ENCODE data around the gene NFATC1. TPM values are rescaled to one million over a fixed set of nuclear protein-coding genes. Genes with fewer than 3 reads are reported as not detected.

The NFATC1 gene
- total RNA-seq, 1 donor from 2014 or later, result 52.6 TPM

DNA sequence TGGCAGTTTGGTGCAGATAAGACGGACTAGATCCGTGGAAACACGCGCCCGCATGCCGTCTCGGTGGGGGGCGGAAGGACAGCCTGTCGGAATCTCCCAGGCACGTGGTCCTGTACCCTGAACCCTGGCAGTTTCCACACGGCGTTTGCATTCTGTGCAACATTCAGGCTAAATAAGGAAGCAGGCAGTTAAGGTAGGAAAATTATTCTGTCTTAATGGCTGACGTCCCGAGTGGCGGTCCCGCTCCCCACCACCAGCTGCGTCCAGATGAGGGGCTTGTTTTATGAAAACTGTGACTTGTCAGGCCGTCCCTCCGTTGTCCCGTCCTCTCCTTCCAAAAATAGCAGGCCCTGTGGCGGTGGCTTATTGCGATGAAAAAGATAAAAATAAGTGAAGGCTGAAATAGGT is 120.2 kb downstream of the NFATC1 start:
- H3K4me1 Mint-ChIP-seq, result peaks cover 42% of the 10 kb centered on the region
- no peak for TF ChIP-seq CTCF (IDR thresholded peaks at IDR 0.05)
- no peak for DNase-seq
- no peaks in the 10 kb centered on the region for H3K9me3 Mint-ChIP-seq
- no peak overlapping the region for H3K27ac Mint-ChIP-seq
- H3K4me3 Mint-ChIP-seq, result peak overlapping the region; percentile 28
- CTCF ChIA-PET, result no interaction called here
- no peaks in the 10 kb centered on the region for H3K27me3 Mint-ChIP-seq
- peaks cover 28% of the 10 kb centered on the region for H3K36me3 Mint-ChIP-seq (ENCODE audit: low read depth)
- no peak for ATAC-seq (ENCODE audit: low read depth)
- intact Hi-C loops (cut with micrococcal nuclease), result no loop called here
- POLR2A ChIA-PET, result interaction anchor here (0.7 to 1.7 kb wide), 3 partner anchors 8 to 470 kb away, joined by 5 to 6 read pairs (median 6); no protein-coding TSS in a partner anchor

DNA sequence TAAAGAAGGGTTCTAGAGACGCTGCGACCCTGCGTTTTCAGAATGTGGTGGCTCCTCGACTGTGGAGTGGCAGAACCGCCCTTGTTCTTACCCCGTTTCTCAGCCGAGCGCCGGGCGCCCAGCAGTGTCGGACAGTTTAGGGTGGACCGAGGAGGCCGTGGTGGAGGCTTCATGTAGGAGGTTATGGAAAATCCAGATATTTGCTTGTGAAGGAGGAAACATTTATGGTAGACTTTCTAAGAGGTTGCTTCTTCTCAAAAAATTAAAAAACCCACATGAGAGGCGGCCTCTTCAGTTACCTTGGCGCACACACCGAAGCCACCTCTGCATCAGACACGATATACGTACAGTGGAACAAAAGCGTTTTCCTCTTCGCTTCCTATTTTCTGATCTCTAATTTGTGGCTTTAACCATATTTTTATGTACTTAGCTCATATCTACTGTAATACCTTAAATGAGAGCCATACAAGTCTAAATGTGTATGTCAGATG is 120.8 kb downstream of the NFATC1 start:
- CTCF ChIA-PET, result interaction anchor here (1.2 kb wide), 1 partner anchor 120 kb away, joined by 4 read pairs; no protein-coding TSS in a partner anchor
- DNase-seq, result no peak
- intact Hi-C loops (cut with micrococcal nuclease), result no loop called here
- POLR2A ChIA-PET, result interaction anchor here (1.3 to 1.7 kb wide), 2 partner anchors 8 to 20 kb away, joined by 5 to 6 read pairs; no protein-coding TSS in a partner anchor
- Mint-ChIP-seq H3K27ac (peak overlapping the region; percentile 78), H3K9me3 (no peaks in the 10 kb centered on the region), H3K36me3 (ENCODE audit: low read depth) (peaks cover 28% of the 10 kb centered on the region), H3K27me3 (no peaks in the 10 kb centered on the region), H3K4me3 (peak overlapping the region; percentile 19), H3K4me1 (peaks cover 48% of the 10 kb centered on the region)
- TF ChIP-seq CTCF (IDR thresholded peaks at IDR 0.05), result no peak
- no peak for ATAC-seq (ENCODE audit: low read depth)

DNA sequence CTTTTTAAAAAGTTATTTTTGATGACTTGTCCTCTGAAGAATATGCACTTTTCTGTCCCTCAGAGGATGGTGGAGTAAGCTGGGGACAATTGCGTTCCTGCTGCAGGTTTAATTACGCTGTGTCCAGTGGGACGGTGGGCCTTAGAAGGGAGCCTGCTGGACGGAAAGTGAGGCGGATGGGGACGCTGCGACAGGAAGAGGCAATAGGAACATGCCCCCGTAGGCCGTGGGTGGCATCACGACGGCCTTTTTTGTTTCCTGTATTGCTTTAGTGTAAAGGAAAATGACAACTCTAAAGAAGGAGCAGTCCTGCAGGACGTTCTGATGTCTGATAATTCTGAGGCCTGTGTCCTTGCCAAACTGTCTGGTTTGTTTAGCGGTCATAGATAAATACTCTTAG is 121.6 kb downstream of the NFATC1 start:
- POLR2A ChIA-PET, result interaction anchor here (1.3 to 1.7 kb wide), 4 partner anchors 9 to 68 kb away, joined by 3 to 6 read pairs (median 4); no protein-coding TSS in a partner anchor
- TF ChIP-seq CTCF (IDR thresholded peaks at IDR 0.05), result no peak
- peak overlapping the region; percentile 78 for H3K27ac Mint-ChIP-seq
- DNase-seq (peak; percentile 15), ATAC-seq (ENCODE audit: low read depth) (peak; percentile 39)
- intact Hi-C loops (cut with micrococcal nuclease), result loop anchor here (1.0 kb wide), 1 partner anchor 11 kb away; no protein-coding TSS in a partner anchor
- peak overlapping the region; percentile 52 for H3K4me3 Mint-ChIP-seq
- H3K36me3 Mint-ChIP-seq (ENCODE audit: low read depth), result peaks cover 26% of the 10 kb centered on the region
- peaks cover 56% of the 10 kb centered on the region for H3K4me1 Mint-ChIP-seq
- no peaks in the 10 kb centered on the region for H3K27me3 Mint-ChIP-seq
- no peaks in the 10 kb centered on the region for H3K9me3 Mint-ChIP-seq
- CTCF ChIA-PET, result interaction anchor here (1.2 kb wide), 1 partner anchor 121 kb away, joined by 4 read pairs; no protein-coding TSS in a partner anchor

GRCh38 chr18:79518028-79518682 is 122.4 kb downstream of the NFATC1 start:
- Mint-ChIP-seq H3K27me3 (no peaks in the 10 kb centered on the region), H3K4me3 (no peak overlapping the region), H3K9me3 (no peaks in the 10 kb centered on the region), H3K4me1 (peaks cover 64% of the 10 kb centered on the region), H3K36me3 (ENCODE audit: low read depth) (peaks cover 20% of the 10 kb centered on the region), H3K27ac (no peak overlapping the region)
- POLR2A ChIA-PET, result interaction anchor here (1.3 kb wide), 2 partner anchors 12 to 69 kb away, joined by 3 to 4 read pairs; no protein-coding TSS in a partner anchor
- intact Hi-C loops (cut with micrococcal nuclease), result no loop called here
- DNase-seq, result peak; percentile 14
- no peak for ATAC-seq (ENCODE audit: low read depth)
- no peak for TF ChIP-seq CTCF (IDR thresholded peaks at IDR 0.05)
- CTCF ChIA-PET, result no interaction called here

DNA sequence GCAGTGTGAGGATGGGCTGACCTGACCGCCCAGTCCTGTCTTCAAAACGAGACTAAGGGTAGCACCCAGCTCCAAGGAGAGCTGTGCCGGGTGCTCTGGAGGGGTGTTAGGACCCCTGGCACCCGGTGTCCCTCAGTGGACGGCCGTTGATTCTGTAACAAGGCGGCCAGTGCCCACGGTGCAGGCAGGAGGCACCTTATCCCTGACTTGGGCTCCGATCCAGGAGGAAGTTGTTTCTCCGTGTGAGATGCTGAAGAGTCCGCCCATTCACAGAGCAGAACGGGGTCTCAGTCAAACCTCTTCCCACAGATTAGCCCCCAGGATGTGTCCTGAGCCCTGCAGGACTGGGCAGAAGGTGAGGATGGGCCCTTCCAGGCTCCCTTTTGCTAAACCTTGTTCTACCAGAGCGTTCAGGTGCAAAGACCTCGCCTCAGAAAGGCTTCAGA is 123.0 kb downstream of the NFATC1 start:
- Mint-ChIP-seq H3K36me3 (ENCODE audit: low read depth) (peaks cover 15% of the 10 kb centered on the region), H3K9me3 (no peaks in the 10 kb centered on the region), H3K27ac (no peak overlapping the region), H3K27me3 (no peaks in the 10 kb centered on the region), H3K4me3 (no peak overlapping the region), H3K4me1 (peaks cover 70% of the 10 kb centered on the region)
- ChIA-PET CTCF (no interaction called here), POLR2A (interaction anchor here (1.3 kb wide), 1 partner anchor 12 kb away, joined by 4 read pairs; no protein-coding TSS in a partner anchor)
- DNase-seq (no peak), ATAC-seq (ENCODE audit: low read depth) (no peak)
- no peak for TF ChIP-seq CTCF (IDR thresholded peaks at IDR 0.05)
- intact Hi-C loops (cut with micrococcal nuclease), result no loop called here

Measured in activated B cell treated with CpG ODN at 0.5 μM for 24 hours (primary cell).